ENCODE results near the gene PLEK2.
"Not testable (repeated sequence)": the region's sequence is repeated elsewhere in the genome, so short reads cannot be mapped to it uniquely, and the experiment has no call there.

PLEK2 gene

GRCh38 chr14:67428501-67429031 lies 16.6 kb upstream of the PLEK2 start:
- no peak for DNase-seq

GRCh38 chr14:67426983-67427606 lies 15.1 kb upstream of the PLEK2 start:
- DNase-seq = peak; percentile 80 to 81

GRCh38 chr14:67426161-67426560 lies 14.2 kb upstream of the PLEK2 start:
- DNase-seq = no peak

GRCh38 chr14:67425608-67426007 lies 13.6 kb upstream of the PLEK2 start:
- DNase-seq = no peak

DNA sequence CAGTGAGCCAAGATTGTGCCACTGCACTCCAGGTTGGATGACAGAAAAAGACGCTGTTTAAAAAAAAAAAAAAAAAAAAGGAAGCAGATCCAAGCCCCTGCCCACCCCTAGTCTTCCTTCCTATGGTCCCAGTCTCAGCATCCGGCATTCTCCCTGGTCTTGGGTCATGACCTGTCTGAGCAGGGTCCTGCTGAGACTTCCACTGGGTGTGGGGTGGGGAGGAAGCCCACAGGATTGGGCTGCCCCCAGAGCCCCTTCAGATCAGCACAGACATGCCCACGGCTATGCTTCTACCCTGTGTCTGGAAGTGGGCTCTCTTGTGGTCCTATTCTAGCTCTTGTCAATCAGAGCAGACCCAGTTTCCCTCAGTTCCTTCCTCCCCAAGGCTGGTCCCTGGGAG lies 12.6 kb upstream of the PLEK2 start:
- DNase-seq = no peak

- no peak for DNase-seq
These were observed 11.5 kb upstream of the PLEK2 start for GRCh38 chr14:67423424-67423823.

DNA sequence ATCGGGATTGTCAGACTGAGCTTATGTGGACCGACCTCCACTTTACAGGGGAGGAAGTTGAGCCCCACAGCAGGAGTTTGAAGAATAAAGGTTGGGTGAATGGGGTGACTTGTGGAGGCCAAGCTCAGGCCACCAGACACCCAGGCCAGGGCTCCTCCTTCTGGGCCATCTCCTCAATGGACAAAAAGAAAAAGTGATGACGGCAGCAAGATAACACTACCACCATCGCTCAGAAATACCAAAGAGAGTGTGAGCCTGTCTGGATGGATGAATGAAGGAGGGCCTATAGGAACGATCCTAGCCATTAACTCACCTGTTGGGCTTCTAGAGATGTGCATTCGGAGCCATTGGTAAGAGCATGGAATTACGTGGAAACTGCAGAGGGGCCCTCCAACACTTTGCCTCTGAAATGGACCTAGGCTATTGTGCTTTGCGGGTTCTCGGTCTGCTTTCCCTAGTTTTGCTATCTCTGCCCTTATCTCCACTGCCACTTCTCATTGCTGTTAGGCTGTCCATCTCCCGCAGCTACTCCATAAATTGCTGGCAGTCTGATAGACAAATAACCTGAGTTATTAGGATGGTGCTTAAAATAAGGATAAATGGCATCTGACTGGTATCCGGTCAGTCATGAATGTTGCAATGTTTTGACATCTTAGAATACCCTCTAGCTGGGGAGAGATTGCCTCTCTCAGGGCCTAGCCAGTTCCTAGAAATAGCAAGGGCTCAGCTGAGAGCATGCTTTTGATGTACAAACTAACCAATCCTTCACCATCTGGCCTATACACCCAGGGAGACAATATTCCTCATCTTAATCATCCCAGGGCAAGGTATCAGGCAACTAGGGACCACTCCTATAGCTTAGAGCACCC lies 9.6 kb upstream of the PLEK2 start:
- DNase-seq = no peak

DNA sequence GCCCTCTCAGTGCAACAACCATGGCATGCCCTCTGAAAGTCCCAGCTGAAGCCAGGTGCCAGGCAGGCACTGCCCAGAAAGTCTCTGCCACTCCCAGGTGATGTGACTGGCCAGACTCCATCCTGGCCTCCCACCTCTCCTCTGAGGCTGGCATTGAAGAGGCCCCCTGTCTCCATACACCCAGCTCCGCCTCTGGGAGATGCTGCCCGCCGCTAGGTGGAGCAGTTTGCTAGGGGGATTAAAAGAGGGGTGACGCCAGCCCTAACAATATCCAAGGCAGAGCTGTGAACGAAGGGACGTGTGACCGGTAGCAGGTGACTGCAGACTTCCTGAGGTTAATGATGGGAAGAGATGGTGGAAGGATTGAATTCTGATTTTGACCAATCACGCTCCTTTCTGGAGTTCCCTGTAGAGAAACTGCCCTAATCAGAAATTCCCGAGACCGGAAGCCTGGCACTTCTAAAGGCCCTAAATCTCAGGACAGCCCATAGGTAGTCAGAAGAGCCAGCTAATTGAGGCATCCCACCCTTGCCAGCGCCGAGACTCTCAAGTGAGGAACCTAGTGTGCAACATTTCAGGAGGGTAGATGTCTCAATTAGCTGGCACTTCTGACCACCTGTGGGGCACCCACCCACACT lies 8.3 kb upstream of the PLEK2 start:
- peak; percentile 60 to 63 for DNase-seq

DNA sequence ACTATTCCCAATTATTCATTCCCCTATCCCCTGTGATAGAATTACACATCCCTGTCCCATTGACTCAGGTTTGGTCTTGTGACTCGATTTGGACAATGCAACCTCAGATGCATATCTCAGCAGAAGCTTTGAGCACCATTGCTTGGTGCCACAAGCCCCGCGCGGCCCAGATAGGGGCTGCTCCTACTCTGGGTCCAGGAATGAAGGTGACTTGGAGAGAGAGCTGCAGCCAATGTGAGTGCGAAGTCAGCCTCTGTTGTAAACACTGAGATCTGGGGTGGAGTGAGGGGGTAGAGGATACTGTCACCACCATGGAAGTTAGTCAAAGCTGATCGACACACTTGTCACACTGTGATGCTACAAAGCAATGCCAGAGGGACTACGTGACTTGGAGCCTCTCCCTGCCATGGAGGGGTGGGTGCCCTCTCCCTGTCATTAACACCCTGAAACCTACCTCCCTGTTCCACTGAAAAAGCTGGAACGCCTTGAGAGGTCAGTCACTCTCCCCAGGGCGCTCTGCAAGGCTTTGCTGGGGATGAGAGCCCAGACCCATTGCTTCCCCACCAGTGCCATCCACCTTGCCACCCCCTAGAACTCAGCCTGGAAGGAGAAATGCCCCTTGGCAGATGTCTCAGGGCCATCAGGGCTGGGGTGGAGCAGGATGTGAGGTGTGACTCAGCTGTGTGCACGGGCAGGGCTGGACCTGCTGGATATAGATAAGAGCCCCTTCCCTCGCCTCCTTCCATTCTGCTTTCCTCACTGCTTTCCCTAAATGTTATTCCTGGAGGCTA lies 6.6 kb upstream of the PLEK2 start:
- DNase-seq = no peak

DNA sequence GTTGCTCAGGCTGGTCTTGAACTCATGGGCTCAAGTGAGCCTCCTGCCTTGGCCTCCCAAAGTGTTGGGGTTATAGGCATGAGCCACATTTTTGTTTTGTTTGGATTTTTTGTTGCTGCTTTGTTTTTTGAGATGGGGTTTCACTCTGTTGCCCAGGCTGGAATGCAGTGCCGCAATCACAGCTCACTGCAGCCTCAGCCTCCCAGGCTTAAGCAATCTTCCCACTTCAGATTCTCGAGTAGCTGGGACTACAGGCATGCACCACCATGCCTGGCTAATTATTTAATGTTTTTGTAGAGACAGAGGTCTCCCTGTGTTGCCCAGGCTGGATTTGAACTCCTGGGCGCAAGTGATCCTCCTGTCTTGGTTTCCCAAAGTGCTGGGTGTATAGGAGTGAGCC lies 5.7 kb upstream of the PLEK2 start:
- DNase-seq = no peak

GRCh38 chr14:67416810-67417209 lies 4.8 kb upstream of the PLEK2 start:
- DNase-seq = no peak

GRCh38 chr14:67416085-67416484 lies 4.1 kb upstream of the PLEK2 start:
- DNase-seq = no peak

DNA sequence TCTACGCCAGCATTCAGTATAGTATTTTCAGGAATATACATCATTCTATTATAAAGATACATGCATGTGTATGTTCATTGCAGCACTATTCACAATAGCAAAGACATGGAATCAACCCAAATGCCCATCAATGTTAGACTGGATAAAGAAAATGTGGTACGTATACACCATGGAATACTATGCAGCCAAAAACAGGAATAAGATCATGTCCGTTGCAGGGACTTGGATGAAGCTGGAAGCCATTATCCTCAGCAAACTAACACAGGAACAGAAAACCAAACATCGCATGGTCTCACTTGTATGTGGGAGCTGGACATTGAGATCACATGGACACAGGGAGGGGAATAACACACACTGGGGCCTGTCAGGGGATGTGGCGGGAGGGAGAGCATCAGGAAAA lies 3.6 kb upstream of the PLEK2 start:
- not testable (repeated sequence) for DNase-seq

DNA sequence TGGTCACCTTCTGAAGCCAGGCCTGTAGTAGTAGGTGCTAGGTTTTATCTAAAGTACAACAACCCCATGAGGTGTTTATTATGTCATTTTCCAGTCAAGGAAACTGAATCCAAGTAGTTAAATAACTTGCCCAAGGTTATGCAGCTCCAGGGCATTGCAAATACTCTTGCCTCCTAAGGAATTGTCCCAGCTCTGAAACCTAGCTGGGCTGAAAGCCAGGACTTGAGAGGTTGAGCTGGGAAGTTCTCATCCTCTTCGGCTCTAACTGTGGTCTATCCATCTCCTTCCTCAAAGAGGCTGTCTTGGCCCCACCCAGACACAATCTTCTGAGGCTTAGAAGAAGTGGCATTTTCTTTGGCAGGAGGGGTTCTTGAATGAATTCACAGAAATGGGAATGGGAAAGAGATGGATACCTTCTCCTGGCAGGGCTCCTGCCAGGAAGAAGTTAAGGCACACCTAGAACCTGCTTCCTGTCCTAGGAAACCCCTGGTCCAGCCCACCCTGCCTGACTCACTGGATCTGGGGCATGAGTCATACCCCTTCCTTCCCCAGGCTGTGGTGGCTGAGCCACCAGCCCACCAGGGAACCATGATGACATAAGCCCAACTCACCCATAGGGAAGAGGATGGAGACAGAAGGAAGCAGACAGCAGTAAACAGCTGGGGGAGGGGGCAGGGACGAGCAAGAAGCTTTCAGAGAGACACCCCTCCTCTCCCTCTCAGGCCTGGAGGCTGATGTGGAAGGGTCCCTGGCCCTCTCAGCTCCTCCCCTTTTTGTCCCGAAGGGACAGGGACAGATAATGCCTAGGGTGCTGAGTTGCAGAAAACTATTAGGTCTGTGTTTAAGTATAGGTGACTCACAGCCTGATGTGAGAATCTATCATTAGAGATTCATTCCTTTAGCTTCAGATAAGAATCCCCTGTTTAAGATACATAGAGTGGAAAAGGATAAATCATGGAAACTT lies 2.1 kb upstream of the PLEK2 start:
- DNase-seq = peak; percentile 51 to 65

DNA sequence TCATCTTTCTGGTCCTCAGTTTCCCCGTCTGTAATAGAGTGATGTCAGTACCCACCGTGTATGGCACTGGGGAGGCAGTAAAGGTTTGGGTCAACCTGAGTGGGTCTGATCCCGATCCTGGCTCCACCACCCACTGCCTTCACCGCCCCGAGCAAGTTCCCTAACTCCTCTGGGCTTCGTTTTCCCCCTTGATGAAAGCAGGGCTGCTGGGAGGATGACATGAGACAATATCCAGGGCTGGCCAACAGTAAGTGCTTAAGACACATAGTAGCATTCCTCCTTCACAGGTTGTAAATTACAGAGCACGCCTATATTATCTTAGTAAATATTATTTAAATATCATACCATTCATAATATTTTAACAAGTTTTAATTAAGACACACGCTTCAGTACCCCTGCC lies 595 bp downstream of the PLEK2 start:
- DNase-seq = no peak

- no peak for DNase-seq
These were observed 1.7 kb downstream of the PLEK2 start for GRCh38 chr14:67410313-67410712.

DNA sequence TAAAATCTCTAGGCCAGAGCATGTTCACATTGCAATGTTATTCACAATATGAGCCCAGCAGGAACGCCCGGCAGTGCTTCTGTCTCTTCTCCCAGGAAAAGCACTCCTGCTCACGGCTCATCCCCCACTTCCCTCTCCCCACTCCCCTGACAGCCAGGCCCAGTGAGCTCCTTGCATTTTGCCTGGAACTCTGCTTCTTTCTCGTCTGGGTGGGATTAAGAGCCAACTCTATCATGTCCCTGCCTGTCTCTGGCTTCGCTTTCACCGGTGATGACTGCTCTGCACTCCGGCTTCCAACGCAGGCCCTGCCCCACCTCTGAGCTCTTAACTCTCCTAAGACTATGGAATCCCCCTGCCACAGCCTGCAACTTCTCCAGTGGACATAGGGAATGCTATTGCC lies 2.5 kb downstream of the PLEK2 start:
- no peak for DNase-seq

- DNase-seq = not testable (repeated sequence)
These were observed 3.7 kb downstream of the PLEK2 start for GRCh38 chr14:67408122-67408801.

DNA sequence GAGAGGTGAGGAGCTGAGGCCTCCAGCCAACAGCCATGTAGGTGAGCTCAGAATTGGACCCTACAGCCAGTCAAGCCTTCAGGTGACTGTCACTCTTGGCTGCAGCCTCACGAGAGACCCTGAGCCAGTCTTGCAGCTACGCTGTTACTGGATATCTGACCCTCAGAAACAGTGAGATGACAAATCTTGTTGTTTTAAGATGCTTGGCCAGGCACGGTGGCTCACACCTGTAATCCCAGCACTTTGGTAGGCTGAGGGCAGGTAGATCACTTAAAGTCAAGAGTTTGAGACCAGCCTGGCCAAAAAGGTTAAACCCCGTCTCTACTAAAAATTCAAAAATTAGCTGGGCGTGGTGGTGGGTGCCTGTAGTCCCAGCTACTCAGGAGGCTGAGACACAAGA lies 6.2 kb downstream of the PLEK2 start:
- no peak for DNase-seq

DNA sequence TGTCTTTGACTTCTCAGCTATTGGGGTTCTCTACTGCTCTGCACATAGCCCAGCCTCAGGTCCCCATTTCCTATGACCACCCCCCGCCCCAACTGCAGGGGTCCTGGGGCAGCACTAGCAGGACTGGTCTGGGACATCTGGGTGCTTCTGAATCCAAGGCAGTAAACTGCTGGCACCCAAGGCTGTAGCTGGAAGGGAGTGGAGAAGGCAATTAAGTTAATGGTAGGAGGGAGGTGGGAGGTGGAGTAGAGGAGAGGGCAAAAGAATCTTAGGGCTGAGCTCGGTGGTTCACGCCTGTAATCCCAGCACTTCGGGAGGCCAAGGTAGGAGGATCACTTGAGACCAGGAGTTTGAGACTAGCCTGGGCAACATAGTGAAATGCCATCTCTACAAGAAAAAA lies 11.5 kb downstream of the PLEK2 start:
- DNase-seq = no peak

- DNase-seq = no peak
These were observed 14.4 kb downstream of the PLEK2 start for GRCh38 chr14:67397536-67397935.

Measured in activated T-cell treated with anti-CD3 and anti-CD28 coated beads, Interleukin-2, amount 50 U/mL, for 48 hours (primary cell).